Testis (tissue), 3 donors: Measurements from ENCODE around the gene DHPS. TPM values are rescaled to one million over a fixed set of nuclear protein-coding genes. Genes with fewer than 3 reads are reported as not detected.

ENCODE experiments used
- DNase-seq: peaks from one replicate; pipeline ENCODE4 v3.0.0-alpha.2; 2019
- H3K27ac ChIP-seq, 2 donors: fragments of 200-600 bp; sonication (generic); one replicate each; pipeline ENCODE4 v1.5.1; 2019
- H3K27me3 ChIP-seq: fragments of 200-600 bp; sonication (generic); one replicate; pipeline ENCODE4 v1.5.1; 2019
- H3K36me3 ChIP-seq: fragments of 200-600 bp; sonication (generic); one replicate; pipeline ENCODE4 v1.5.1; 2017; ENCODE audit warnings: low read depth; ENCODE audit errors: missing control alignments
- H3K4me1 ChIP-seq: fragments of 200-600 bp; sonication (generic); one replicate; pipeline ENCODE4 v1.5.1; 2019
- H3K4me3 ChIP-seq, 2 donors: fragments of 200-600 bp; sonication (generic); one replicate each; pipeline ENCODE4 v1.5.1; 2017 to 2019
- H3K9me3 ChIP-seq: fragments of 200-600 bp; sonication (generic); one replicate; pipeline ENCODE4 v1.5.1; 2017
- POLR2A ChIP-seq: fragments of 450-650 bp; IDR thresholded peaks from one replicate; pipeline ENCODE4 v1.6.1; 2017; ENCODE audit warnings: antibody characterized with exemption, mild to moderate bottlenecking, moderate library complexity
- WGBS, 2 donors: methylation state at CpG; one replicate each; pipeline ENCODE4 v1.1.5; 2018; 5-methylcytosine and 5-hydroxymethylcytosine counted together
- intact Hi-C: fragments of 100-400 bp; cut with DNase I; formaldehyde crosslinking; loops from one replicate; pipeline ENCODE4 v1.15.1; 2023; ENCODE audit warnings: low total_unique reads
- polyA plus RNA-seq: library from polyadenylated mRNA; stranded (reverse); fragments of 350-450 nt; fragmentation: Illumina TruSeq; extraction: RNeasy Lipid Tissue Mini Kit (QIAGEN cat#74804); gene quantifications from one replicate; pipeline ENCODE4 v1.2.3, GENCODE V29; 2014; ENCODE audit warnings: low read depth, low replicate concordance; ENCODE audit not compliant: insufficient read depth
- total RNA-seq, 2 donors: library from RNA; depleted of rRNA; stranded (reverse); fragments of >200 nt; gene quantifications; one replicate each; pipeline ENCODE4 v1.2.3, GENCODE V29; 2016
- TF ChIP-seq, protein P1 (sequence below), 3 experiments: fragments of 450-650 bp in 2 of 3; fragments of 200-600 bp in 1 of 3; sonication (generic) in 1 of 3; IDR thresholded peaks; one replicate each; pipeline ENCODE4 v1.5.1; 2016 to 2019; ENCODE audit warnings: antibody characterized with exemption in 3 of 3, mild to moderate bottlenecking in 2 of 3, moderate library complexity in 1 of 3

Gene DHPS
- total and polyA plus RNA-seq, 3 donors from 2014 or later: 50.2 to 119 (median 85.9) TPM

DNA sequence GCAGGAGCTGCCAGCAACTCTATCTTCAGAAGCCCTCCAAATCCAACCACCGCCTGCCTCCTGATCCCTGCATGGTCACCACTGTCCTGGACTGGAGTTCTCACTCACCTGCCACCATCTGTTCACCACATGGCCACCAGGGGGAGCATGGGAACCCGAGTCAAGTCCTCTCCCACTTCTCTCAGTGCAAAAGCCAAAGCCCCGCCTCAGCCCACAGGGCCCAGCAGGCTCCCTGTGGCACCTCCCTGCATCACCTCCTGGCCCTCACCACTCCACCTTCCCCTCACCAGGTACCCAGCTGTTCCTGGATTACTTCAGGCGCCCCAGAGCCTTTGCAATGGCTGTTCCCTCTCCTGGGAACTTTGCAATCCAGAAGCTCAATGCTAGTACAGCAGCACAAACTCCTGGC lies 5.3 kb downstream of the DHPS start:
- H3K4me3 ChIP-seq: no peak overlapping the region
- no peaks in the 10 kb centered on the region for H3K9me3 ChIP-seq
- H3K27ac ChIP-seq: no peak overlapping the region
- no peaks in the 10 kb centered on the region for H3K36me3 ChIP-seq
- TF ChIP-seq, protein P1, sequence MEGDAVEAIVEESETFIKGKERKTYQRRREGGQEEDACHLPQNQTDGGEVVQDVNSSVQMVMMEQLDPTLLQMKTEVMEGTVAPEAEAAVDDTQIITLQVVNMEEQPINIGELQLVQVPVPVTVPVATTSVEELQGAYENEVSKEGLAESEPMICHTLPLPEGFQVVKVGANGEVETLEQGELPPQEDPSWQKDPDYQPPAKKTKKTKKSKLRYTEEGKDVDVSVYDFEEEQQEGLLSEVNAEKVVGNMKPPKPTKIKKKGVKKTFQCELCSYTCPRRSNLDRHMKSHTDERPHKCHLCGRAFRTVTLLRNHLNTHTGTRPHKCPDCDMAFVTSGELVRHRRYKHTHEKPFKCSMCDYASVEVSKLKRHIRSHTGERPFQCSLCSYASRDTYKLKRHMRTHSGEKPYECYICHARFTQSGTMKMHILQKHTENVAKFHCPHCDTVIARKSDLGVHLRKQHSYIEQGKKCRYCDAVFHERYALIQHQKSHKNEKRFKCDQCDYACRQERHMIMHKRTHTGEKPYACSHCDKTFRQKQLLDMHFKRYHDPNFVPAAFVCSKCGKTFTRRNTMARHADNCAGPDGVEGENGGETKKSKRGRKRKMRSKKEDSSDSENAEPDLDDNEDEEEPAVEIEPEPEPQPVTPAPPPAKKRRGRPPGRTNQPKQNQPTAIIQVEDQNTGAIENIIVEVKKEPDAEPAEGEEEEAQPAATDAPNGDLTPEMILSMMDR (IDR thresholded peaks at IDR 0.05): peak; percentile 66 to 89 (median 72)
- TF ChIP-seq POLR2A: no peak
- H3K27me3 ChIP-seq: no peaks in the 10 kb centered on the region
- intact Hi-C loops: no loop called here
- WGBS, 2 donors: 35 to 36% methylated on average over 3 to 4 of the region's 4 CpGs
- DNase-seq: peak; percentile 90
- H3K4me1 ChIP-seq: peaks cover 10% of the 10 kb centered on the region

- H3K9me3 ChIP-seq: no peaks in the 10 kb centered on the region
- peaks cover 10% of the 10 kb centered on the region for H3K4me1 ChIP-seq
- intact Hi-C loops: no loop called here
- H3K36me3 ChIP-seq: no peaks in the 10 kb centered on the region
- TF ChIP-seq, protein P1 (IDR thresholded peaks at IDR 0.05): no peak
- TF ChIP-seq POLR2A: no peak
- no peak overlapping the region for H3K4me3 ChIP-seq
- H3K27me3 ChIP-seq: no peaks in the 10 kb centered on the region
- WGBS, 2 donors: 80 to 88% methylated on average over 11 to 15 of the region's 15 CpGs
- no peak for DNase-seq
- H3K27ac ChIP-seq: no peak overlapping the region
Observed at GRCh38 chr19:12675940-12676339, 5.7 kb downstream of the DHPS start.

DNA sequence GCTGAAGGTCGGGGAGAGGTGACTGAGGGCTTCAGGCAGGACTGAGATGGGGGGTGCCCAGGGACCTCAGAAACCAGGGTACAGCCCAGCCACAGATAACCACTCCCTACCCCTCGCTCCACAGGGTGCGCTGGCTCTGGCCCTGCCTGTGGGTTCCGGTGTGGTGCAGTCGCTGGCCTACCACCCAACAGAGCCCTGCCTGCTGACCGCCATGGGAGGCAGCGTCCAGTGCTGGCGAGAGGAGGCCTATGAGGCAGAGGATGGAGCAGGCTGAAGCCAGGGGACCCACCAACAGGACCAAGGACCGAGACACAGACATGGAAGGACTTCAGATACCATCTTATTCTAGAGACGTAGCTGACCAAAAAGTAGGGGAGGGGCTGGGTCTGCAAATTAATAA lies 6.3 kb downstream of the DHPS start:
- no peak overlapping the region for H3K27ac ChIP-seq
- WGBS, 2 donors: 95% methylated on average over 8 to 10 of the region's 10 CpGs
- H3K27me3 ChIP-seq: no peaks in the 10 kb centered on the region
- H3K9me3 ChIP-seq: no peaks in the 10 kb centered on the region
- H3K4me1 ChIP-seq: peaks cover 9% of the 10 kb centered on the region
- no peak overlapping the region for H3K4me3 ChIP-seq
- no peaks in the 10 kb centered on the region for H3K36me3 ChIP-seq
- no peak for DNase-seq
- intact Hi-C loops: no loop called here
- TF ChIP-seq, protein P1 (IDR thresholded peaks at IDR 0.05): no peak
- TF ChIP-seq POLR2A: no peak

DNA sequence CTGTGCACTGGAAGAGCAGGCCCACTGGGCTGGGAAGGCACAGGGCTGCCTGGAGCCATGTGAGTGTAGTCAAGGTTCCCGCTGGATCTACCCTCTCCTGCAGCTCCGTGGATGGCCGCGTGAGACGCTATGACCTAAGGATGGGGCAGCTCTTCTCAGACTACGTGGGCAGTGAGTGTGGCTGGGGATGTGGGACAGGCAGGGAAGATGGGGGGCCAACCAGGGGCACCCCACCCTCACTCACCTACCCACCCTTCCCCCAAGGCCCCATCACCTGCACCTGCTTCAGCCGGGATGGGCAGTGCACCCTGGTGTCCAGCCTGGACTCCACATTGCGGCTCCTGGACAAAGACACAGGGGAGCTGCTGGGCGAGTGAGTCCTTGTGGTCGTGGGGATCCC lies 8.9 kb downstream of the DHPS start:
- WGBS, 2 donors: 71 to 84% methylated on average over 8 to 10 of the region's 10 CpGs
- peaks cover 19% of the 10 kb centered on the region for H3K4me1 ChIP-seq
- no peak overlapping the region for H3K27ac ChIP-seq
- H3K36me3 ChIP-seq: no peaks in the 10 kb centered on the region
- H3K9me3 ChIP-seq: no peaks in the 10 kb centered on the region
- intact Hi-C loops: no loop called here
- no peak for TF ChIP-seq POLR2A
- TF ChIP-seq, protein P1 (IDR thresholded peaks at IDR 0.05): no peak
- no peak overlapping the region for H3K4me3 ChIP-seq
- DNase-seq: no peak
- no peaks in the 10 kb centered on the region for H3K27me3 ChIP-seq

- intact Hi-C loops: no loop called here
- 27 to 41% methylated on average over 11 to 26 of the region's 26 CpGs for WGBS, 2 donors
- no peaks in the 10 kb centered on the region for H3K9me3 ChIP-seq
- peaks cover 32% of the 10 kb centered on the region for H3K4me1 ChIP-seq
- no peaks in the 10 kb centered on the region for H3K36me3 ChIP-seq
- peak overlapping the region in 1 of 2 donors; percentile 93 for H3K27ac ChIP-seq
- TF ChIP-seq, protein P1 (IDR thresholded peaks at IDR 0.05): no peak
- TF ChIP-seq POLR2A: no peak
- DNase-seq: no peak
- H3K27me3 ChIP-seq: no peaks in the 10 kb centered on the region
- H3K4me3 ChIP-seq: peak overlapping the region; percentile 87 to 91
Observed at GRCh38 chr19:12670159-12670928, 11.3 kb downstream of the DHPS start.
